HepG2 (cell line): Measurements from ENCODE around the gene HARS2. TPM values are rescaled to one million over a fixed set of nuclear protein-coding genes. Genes with fewer than 3 reads are reported as not detected.
A peak's percentile ranks its signal among the peaks of the same experiment; 100 is the strongest.

Experiments
- BORCS8-MEF2B ChIP-seq: sonication (generic); formaldehyde crosslinking; IDR thresholded peaks from 2 replicates; pipeline ENCODE4 v1.8.0; 2022; ENCODE audit warnings: mild to moderate bottlenecking, missing genetic modification reagents
- DNMT1 ChIP-seq: sonication (generic); formaldehyde crosslinking; IDR thresholded peaks from 2 replicates; pipeline ENCODE4 v1.5.1; 2020; ENCODE audit warnings: mild to moderate bottlenecking, missing genetic modification reagents
- E2F2 ChIP-seq: sonication (generic); formaldehyde crosslinking; IDR thresholded peaks from 2 replicates; pipeline ENCODE4 v1.4.0; 2020; ENCODE audit warnings: missing genetic modification reagents, borderline replicate concordance
- FOXA3 ChIP-seq: IDR thresholded peaks from 2 replicates; pipeline ENCODE4 v1.6.1; 2016; ENCODE audit warnings: missing genetic modification reagents, missing compliant biosample characterization
- FOXM1 ChIP-seq: sonication (generic); formaldehyde crosslinking; IDR thresholded peaks from 2 replicates; pipeline ENCODE4 v1.5.0; 2020; ENCODE audit warnings: missing genetic modification reagents
- GFI1 ChIP-seq: sonication (generic); formaldehyde crosslinking; IDR thresholded peaks from 2 replicates; pipeline ENCODE4 v1.5.0; 2020; ENCODE audit warnings: missing genetic modification reagents, mild to moderate bottlenecking, borderline replicate concordance
- KAT8 ChIP-seq: IDR thresholded peaks from 2 replicates; pipeline ENCODE4 v1.6.1; 2016; ENCODE audit warnings: missing genetic modification reagents, missing compliant biosample characterization
- KDM2A ChIP-seq: sonication (generic); formaldehyde crosslinking; IDR thresholded peaks from 2 replicates; pipeline ENCODE4 v1.4.0; 2020; ENCODE audit warnings: low read depth, missing genetic modification reagents, borderline replicate concordance
- MXI1 ChIP-seq: IDR thresholded peaks from 3 replicates; pipeline ENCODE4 v1.6.1; 2012; ENCODE audit warnings: low read depth, low read length, inconsistent platforms, borderline replicate concordance
- RFX3 ChIP-seq: IDR thresholded peaks from 2 replicates; pipeline ENCODE4 v1.6.1; 2016; ENCODE audit warnings: missing biosample characterization, missing genetic modification reagents
- SALL1 ChIP-seq: sonication (generic); formaldehyde crosslinking; IDR thresholded peaks from 2 replicates; pipeline ENCODE4 v1.8.0; 2022; ENCODE audit warnings: mild to moderate bottlenecking, missing genetic modification reagents
- SOX6 ChIP-seq, 2 experiments: fragments of 450-650 bp in 1 of 2; sonication (generic) in 1 of 2; formaldehyde crosslinking in 1 of 2; IDR thresholded peaks; 2 replicates each; pipeline versions ENCODE4 v1.4.0 to v1.6.1; 2017 to 2020; ENCODE audit warnings: antibody characterized with exemption in 1 of 2, mild to moderate bottlenecking in 1 of 2, missing genetic modification reagents in 1 of 2
- TARDBP ChIP-seq: sonication (generic); formaldehyde crosslinking; IDR thresholded peaks from 2 replicates; pipeline ENCODE4 v1.8.0; 2022; ENCODE audit warnings: mild to moderate bottlenecking, missing genetic modification reagents
- TCF7 ChIP-seq: sonication (generic); IDR thresholded peaks from 2 replicates; pipeline ENCODE4 v1.6.1; 2016; ENCODE audit warnings: antibody characterized with exemption, low read depth
- THAP8 ChIP-seq: sonication (generic); formaldehyde crosslinking; IDR thresholded peaks from 2 replicates; pipeline ENCODE4 v1.5.1; 2020; ENCODE audit warnings: missing genetic modification reagents, mild to moderate bottlenecking, borderline replicate concordance
- TRIM24 ChIP-seq: sonication (generic); formaldehyde crosslinking; IDR thresholded peaks from 2 replicates; pipeline ENCODE4 v1.8.0; 2022; ENCODE audit warnings: mild to moderate bottlenecking, missing genetic modification reagents
- ZMYM3 ChIP-seq: sonication (generic); formaldehyde crosslinking; IDR thresholded peaks from 2 replicates; pipeline ENCODE4 v1.5.1; 2020; ENCODE audit warnings: mild to moderate bottlenecking, missing genetic modification reagents
- ZNF17 ChIP-seq: sonication (generic); formaldehyde crosslinking; IDR thresholded peaks from 2 replicates; pipeline ENCODE4 v1.5.0; 2020; ENCODE audit warnings: mild to moderate bottlenecking, missing genetic modification reagents
- ZNF589 ChIP-seq: sonication (generic); formaldehyde crosslinking; conservative IDR thresholded peaks from 2 replicates; pipeline ENCODE4 v1.8.0; 2022; ENCODE audit warnings: mild to moderate bottlenecking, moderate library complexity, missing genetic modification reagents
- ZNF615 ChIP-seq: sonication (generic); formaldehyde crosslinking; IDR thresholded peaks from 2 replicates; pipeline ENCODE4 v1.5.0; 2020; ENCODE audit warnings: mild to moderate bottlenecking, missing genetic modification reagents, borderline replicate concordance
- ZNF670 ChIP-seq: sonication (generic); formaldehyde crosslinking; IDR thresholded peaks from 2 replicates; pipeline ENCODE4 v1.8.0; 2022; ENCODE audit warnings: mild to moderate bottlenecking, missing genetic modification reagents, borderline replicate concordance
- ZNF687 ChIP-seq: sonication (generic); formaldehyde crosslinking; IDR thresholded peaks from 2 replicates; pipeline ENCODE4 v1.5.1; 2020; ENCODE audit warnings: mild to moderate bottlenecking, missing genetic modification reagents, moderate library complexity
- ZNF775 ChIP-seq: sonication (generic); formaldehyde crosslinking; IDR thresholded peaks from 2 replicates; pipeline ENCODE4 v1.4.0; 2020; ENCODE audit warnings: missing genetic modification reagents, mild to moderate bottlenecking, moderate library complexity, borderline replicate concordance
- ZSCAN25 ChIP-seq: sonication (generic); formaldehyde crosslinking; IDR thresholded peaks from 2 replicates; pipeline ENCODE4 v1.8.0; 2022; ENCODE audit warnings: mild to moderate bottlenecking, missing genetic modification reagents
- polyA plus RNA-seq, 8 experiments: library from polyadenylated mRNA; depleted of rRNA in 3 of 8; stranded (reverse) in 7 of 8; unstranded in 1 of 8; fragments of >200 nt; fragmentation: Illumina TruSeq in 4 of 8; extraction: Trizol in 4 of 8; gene quantifications; 2 replicates each; pipeline versions ENCODE4 v1.2.1 to v1.2.3, GENCODE V29; 2011 to 2016; ENCODE audit warnings: low read depth in 4 of 8, missing spikeins in 1 of 8, mixed read lengths in 1 of 8; ENCODE audit not compliant: insufficient read depth in 1 of 8
- total RNA-seq, 5 experiments: library from RNA; depleted of rRNA; stranded (reverse); fragments of >200 nt; fragmentation: Illumina TruSeq; extraction: Trizol; gene quantifications; 2 replicates each; pipeline ENCODE4 v1.2.3, GENCODE V29; 2016; ENCODE audit warnings: low read depth in 1 of 5

HARS2 gene
- total and polyA plus RNA-seq, 2 of the 13 experiments (the other 11 are each of a cell fraction or from before 2014, with no cell fraction given), result 17.9 to 25.8 TPM

- TF ChIP-seq ZNF775 (CRISPR knock-in tag) (no peak), RFX3 (CRISPR knock-in tag) (no peak), ZNF589 (CRISPR knock-in tag) (peak; percentile 85; the same call in 1 of the 2 replicates), TARDBP (CRISPR knock-in tag) (peak; percentile 87), ZNF687 (CRISPR knock-in tag) (peak; percentile 97), KDM2A (CRISPR knock-in tag) (peak; percentile 70; the same call in 1 of the 2 replicates), FOXA3 (CRISPR knock-in tag) (peak; percentile 69; the same call in 1 of the 2 replicates), DNMT1 (no peak; the same call in 1 of the 2 replicates), TRIM24 (no peak), E2F2 (CRISPR knock-in tag) (no peak; the same call in 1 of the 2 replicates), FOXM1 (peak; percentile 85; the same call in 1 of the 2 replicates), TCF7 (no peak), ZNF17 (no peak), ZSCAN25 (no peak; the same call in 1 of the 2 replicates), SOX6 (IDR thresholded peaks at IDR 0.05) (no peak), SOX6 (CRISPR knock-in tag; IDR thresholded peaks at IDR 0.05) (peak; percentile 79), ZNF670 (CRISPR knock-in tag) (peak; percentile 93), GFI1 (CRISPR knock-in tag) (no peak), THAP8 (CRISPR knock-in tag) (peak; percentile 62; the same call in 1 of the 2 replicates), MXI1 (peak; percentile 91; the same call in 1 of the 3 replicates), KAT8 (CRISPR knock-in tag) (peak; percentile 98), ZMYM3 (CRISPR knock-in tag) (no peak; the same call in 1 of the 2 replicates), BORCS8-MEF2B (CRISPR knock-in tag) (no peak), SALL1 (CRISPR knock-in tag) (peak; percentile 90), ZNF615 (peak; percentile 77; the same call in 1 of the 2 replicates)
Measured at GRCh38 chr5:140690941-140691924, at the start of gene HARS2, which contains the start of gene HARS1 (continued).
